HepG2 (cell line): Measurements from ENCODE around the gene INF2. TPM values are rescaled to one million over a fixed set of nuclear protein-coding genes. Genes with fewer than 3 reads are reported as not detected.
A peak's percentile ranks its signal among the peaks of the same experiment; 100 is the strongest.

Experiments used
- ATF4 ChIP-seq, 2 experiments: fragments of 450-650 bp in 1 of 2; sonication (generic) in 1 of 2; formaldehyde crosslinking; IDR thresholded peaks; 2 replicates each; pipeline versions ENCODE4 v1.5.0 to v1.8.0; 2020 to 2022; ENCODE audit warnings: mild to moderate bottlenecking in 1 of 2, missing genetic modification reagents in 1 of 2
- CHD2 ChIP-seq: IDR thresholded peaks from 2 replicates; pipeline ENCODE4 v1.6.1; 2011; ENCODE audit warnings: low read depth, low read length, improper control_type of control experiment
- HNRNPH1 ChIP-seq: fragments of 200-400 bp; formaldehyde crosslinking; optimal IDR thresholded peaks from 2 replicates; pipeline ENCODE3; 2017; ENCODE audit warnings: mild to moderate bottlenecking, low read depth, low read length
- KAT7 ChIP-seq: IDR thresholded peaks from 2 replicates; pipeline ENCODE4 v1.6.1; 2018; ENCODE audit warnings: borderline replicate concordance, missing compliant biosample characterization
- MIER3 ChIP-seq: IDR thresholded peaks from 2 replicates; pipeline ENCODE4 v1.6.1; 2016; ENCODE audit warnings: missing compliant biosample characterization, borderline replicate concordance
- NFYB ChIP-seq: sonication (generic); formaldehyde crosslinking; IDR thresholded peaks from 2 replicates; pipeline ENCODE4 v1.4.0; 2020; ENCODE audit warnings: missing genetic modification reagents
- NR2F1 ChIP-seq, 2 experiments: fragments of 450-650 bp in 1 of 2; formaldehyde crosslinking in 1 of 2; IDR thresholded peaks; 2 replicates each; pipeline versions ENCODE4 v1.5.0 to v1.6.1; 2016 to 2020; ENCODE audit warnings: mild to moderate bottlenecking in 1 of 2, missing compliant biosample characterization in 1 of 2, missing genetic modification reagents in 1 of 2, moderate library complexity in 1 of 2
- PHB2 ChIP-seq: fragments of 450-650 bp; IDR thresholded peaks from 2 replicates; pipeline ENCODE4 v1.6.1; 2018; ENCODE audit not compliant: partially characterized antibody
- PITX1 ChIP-seq: sonication (generic); formaldehyde crosslinking; IDR thresholded peaks from 2 replicates; pipeline ENCODE4 v1.5.1; 2020; ENCODE audit warnings: mild to moderate bottlenecking, missing genetic modification reagents
- RAD51 ChIP-seq: fragments of 450-650 bp; IDR thresholded peaks from 2 replicates; pipeline ENCODE4 v1.6.1; 2016; ENCODE audit warnings: borderline replicate concordance
- SOX6 ChIP-seq, 2 experiments: fragments of 450-650 bp in 1 of 2; sonication (generic) in 1 of 2; formaldehyde crosslinking in 1 of 2; IDR thresholded peaks; 2 replicates each; pipeline versions ENCODE4 v1.4.0 to v1.6.1; 2017 to 2020; ENCODE audit warnings: antibody characterized with exemption in 1 of 2, mild to moderate bottlenecking in 1 of 2, missing genetic modification reagents in 1 of 2
- ZFP90 ChIP-seq: sonication (generic); formaldehyde crosslinking; IDR thresholded peaks from 2 replicates; pipeline ENCODE4 v1.8.0; 2022; ENCODE audit warnings: missing genetic modification reagents, mild to moderate bottlenecking, inconsistent platforms, borderline replicate concordance
- ZNF782 ChIP-seq: sonication (generic); formaldehyde crosslinking; IDR thresholded peaks from 2 replicates; pipeline ENCODE4 v1.4.0; 2020; ENCODE audit warnings: missing genetic modification reagents, mild to moderate bottlenecking, borderline replicate concordance
- polyA plus RNA-seq, 8 experiments: library from polyadenylated mRNA; depleted of rRNA in 3 of 8; stranded (reverse) in 7 of 8; unstranded in 1 of 8; fragments of >200 nt; fragmentation: Illumina TruSeq in 4 of 8; extraction: Trizol in 4 of 8; gene quantifications; 2 replicates each; pipeline versions ENCODE4 v1.2.1 to v1.2.3, GENCODE V29; 2011 to 2016; ENCODE audit warnings: low read depth in 4 of 8, missing spikeins in 1 of 8, mixed read lengths in 1 of 8; ENCODE audit not compliant: insufficient read depth in 1 of 8
- total RNA-seq, 5 experiments: library from RNA; depleted of rRNA; stranded (reverse); fragments of >200 nt; fragmentation: Illumina TruSeq; extraction: Trizol; gene quantifications; 2 replicates each; pipeline ENCODE4 v1.2.3, GENCODE V29; 2016; ENCODE audit warnings: low read depth in 1 of 5
- TF ChIP-seq, protein P1 (sequence below): sonication (generic); formaldehyde crosslinking; IDR thresholded peaks from 2 replicates; pipeline ENCODE4 v1.4.0; 2020; ENCODE audit warnings: missing genetic modification reagents
- TF ChIP-seq, protein P2 (sequence below): sonication (generic); formaldehyde crosslinking; IDR thresholded peaks from 2 replicates; pipeline ENCODE4 v1.4.0; 2020; ENCODE audit warnings: missing genetic modification reagents, borderline replicate concordance
- TF ChIP-seq, protein P3 (sequence below): sonication (generic); formaldehyde crosslinking; IDR thresholded peaks from 2 replicates; pipeline ENCODE4 v1.4.0; 2020; ENCODE audit warnings: mild to moderate bottlenecking, missing genetic modification reagents

INF2 gene
- total and polyA plus RNA-seq, 2 of the 13 experiments (the other 11 are each of a cell fraction or from before 2014, with no cell fraction given), result 16.4 to 26.4 TPM

DNA sequence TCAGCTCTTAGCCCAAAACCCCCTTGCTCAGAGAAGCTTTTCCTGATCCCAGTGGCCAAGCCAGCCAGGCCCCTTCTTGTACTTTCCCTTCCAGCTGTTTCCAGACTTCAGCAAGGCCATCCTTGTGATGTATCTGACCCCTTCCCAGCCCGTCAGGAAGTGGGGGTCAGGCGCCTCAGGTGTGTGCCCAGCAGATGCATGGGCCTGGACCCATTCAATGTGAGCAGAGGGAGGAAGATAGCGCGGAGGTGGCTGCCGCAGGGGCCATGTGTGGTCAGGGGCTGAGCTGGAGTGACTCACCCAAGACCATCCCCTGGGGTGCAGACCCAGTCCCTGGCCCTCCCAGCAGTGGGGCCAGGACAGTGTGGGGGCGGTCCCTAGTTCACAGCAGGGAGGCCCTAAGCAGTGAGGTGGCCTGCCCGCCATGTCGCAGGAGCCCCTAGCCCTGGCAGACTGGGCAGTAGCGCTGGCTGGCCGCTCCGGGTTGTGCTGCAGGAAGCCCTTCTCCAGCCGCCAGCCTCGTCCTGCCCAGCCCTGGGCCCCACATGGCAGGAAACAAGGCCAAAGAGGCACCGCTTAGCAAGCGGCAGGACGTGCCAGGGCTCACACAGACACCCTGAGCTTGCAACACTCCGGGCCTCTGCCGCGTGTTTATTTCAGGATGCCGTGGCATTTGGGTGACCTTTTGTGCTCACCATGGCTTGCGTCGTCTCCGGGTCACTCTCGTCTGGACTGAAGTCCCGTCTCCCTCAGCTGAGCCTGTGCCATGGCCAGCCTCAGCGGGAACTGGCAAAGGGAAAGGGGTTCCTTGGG, 46.6 kb downstream of the INF2 start (continued):
- TF ChIP-seq HNRNPH1 (no peak), SOX6 (IDR thresholded peaks at IDR 0.05) (no peak), SOX6 (CRISPR knock-in tag; IDR thresholded peaks at IDR 0.05) (peak; percentile 49; the same call in 1 of the 2 replicates), KAT7 (no peak), MIER3 (peak; percentile 94; the same call in 1 of the 2 replicates), RAD51 (no peak), CHD2 (0 out of 2 replicates have a peak, but pooled peaks have one; percentile 24), NR2F1 (CRISPR knock-in tag; IDR thresholded peaks at IDR 0.05) (peak; percentile 64 to 89), ZNF782 (CRISPR knock-in tag) (no peak), NFYB (CRISPR knock-in tag) (no peak), PITX1 (no peak), ZFP90 (CRISPR knock-in tag) (peak; percentile 71; the same call in 1 of the 2 replicates), ATF4 (CRISPR knock-in tag; IDR thresholded peaks at IDR 0.05) (no peak; a peak in 1 of 4 replicates), PHB2 (no peak)
- TF ChIP-seq, protein P1, sequence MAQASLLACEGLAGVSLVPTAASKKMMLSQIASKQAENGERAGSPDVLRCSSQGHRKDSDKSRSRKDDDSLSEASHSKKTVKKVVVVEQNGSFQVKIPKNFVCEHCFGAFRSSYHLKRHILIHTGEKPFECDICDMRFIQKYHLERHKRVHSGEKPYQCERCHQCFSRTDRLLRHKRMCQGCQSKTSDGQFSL (CRISPR knock-in tag), result no peak
- TF ChIP-seq, protein P2, sequence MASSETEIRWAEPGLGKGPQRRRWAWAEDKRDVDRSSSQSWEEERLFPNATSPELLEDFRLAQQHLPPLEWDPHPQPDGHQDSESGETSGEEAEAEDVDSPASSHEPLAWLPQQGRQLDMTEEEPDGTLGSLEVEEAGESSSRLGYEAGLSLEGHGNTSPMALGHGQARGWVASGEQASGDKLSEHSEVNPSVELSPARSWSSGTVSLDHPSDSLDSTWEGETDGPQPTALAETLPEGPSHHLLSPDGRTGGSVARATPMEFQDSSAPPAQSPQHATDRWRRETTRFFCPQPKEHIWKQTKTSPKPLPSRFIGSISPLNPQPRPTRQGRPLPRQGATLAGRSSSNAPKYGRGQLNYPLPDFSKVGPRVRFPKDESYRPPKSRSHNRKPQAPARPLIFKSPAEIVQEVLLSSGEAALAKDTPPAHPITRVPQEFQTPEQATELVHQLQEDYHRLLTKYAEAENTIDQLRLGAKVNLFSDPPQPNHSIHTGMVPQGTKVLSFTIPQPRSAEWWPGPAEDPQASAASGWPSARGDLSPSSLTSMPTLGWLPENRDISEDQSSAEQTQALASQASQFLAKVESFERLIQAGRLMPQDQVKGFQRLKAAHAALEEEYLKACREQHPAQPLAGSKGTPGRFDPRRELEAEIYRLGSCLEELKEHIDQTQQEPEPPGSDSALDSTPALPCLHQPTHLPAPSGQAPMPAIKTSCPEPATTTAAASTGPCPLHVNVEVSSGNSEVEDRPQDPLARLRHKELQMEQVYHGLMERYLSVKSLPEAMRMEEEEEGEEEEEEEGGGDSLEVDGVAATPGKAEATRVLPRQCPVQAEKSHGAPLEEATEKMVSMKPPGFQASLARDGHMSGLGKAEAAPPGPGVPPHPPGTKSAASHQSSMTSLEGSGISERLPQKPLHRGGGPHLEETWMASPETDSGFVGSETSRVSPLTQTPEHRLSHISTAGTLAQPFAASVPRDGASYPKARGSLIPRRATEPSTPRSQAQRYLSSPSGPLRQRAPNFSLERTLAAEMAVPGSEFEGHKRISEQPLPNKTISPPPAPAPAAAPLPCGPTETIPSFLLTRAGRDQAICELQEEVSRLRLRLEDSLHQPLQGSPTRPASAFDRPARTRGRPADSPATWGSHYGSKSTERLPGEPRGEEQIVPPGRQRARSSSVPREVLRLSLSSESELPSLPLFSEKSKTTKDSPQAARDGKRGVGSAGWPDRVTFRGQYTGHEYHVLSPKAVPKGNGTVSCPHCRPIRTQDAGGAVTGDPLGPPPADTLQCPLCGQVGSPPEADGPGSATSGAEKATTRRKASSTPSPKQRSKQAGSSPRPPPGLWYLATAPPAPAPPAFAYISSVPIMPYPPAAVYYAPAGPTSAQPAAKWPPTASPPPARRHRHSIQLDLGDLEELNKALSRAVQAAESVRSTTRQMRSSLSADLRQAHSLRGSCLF (CRISPR knock-in tag), result no peak
- TF ChIP-seq, protein P3, sequence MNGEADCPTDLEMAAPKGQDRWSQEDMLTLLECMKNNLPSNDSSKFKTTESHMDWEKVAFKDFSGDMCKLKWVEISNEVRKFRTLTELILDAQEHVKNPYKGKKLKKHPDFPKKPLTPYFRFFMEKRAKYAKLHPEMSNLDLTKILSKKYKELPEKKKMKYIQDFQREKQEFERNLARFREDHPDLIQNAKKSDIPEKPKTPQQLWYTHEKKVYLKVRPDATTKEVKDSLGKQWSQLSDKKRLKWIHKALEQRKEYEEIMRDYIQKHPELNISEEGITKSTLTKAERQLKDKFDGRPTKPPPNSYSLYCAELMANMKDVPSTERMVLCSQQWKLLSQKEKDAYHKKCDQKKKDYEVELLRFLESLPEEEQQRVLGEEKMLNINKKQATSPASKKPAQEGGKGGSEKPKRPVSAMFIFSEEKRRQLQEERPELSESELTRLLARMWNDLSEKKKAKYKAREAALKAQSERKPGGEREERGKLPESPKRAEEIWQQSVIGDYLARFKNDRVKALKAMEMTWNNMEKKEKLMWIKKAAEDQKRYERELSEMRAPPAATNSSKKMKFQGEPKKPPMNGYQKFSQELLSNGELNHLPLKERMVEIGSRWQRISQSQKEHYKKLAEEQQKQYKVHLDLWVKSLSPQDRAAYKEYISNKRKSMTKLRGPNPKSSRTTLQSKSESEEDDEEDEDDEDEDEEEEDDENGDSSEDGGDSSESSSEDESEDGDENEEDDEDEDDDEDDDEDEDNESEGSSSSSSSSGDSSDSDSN (CRISPR knock-in tag), result peak; percentile 70
